Measurements from ENCODE around the gene ZSCAN21. TPM values are rescaled to one million over a fixed set of nuclear protein-coding genes. Genes with fewer than 3 reads are reported as not detected.

ZSCAN21 gene
- total RNA-seq, 1 experiment from 2014 or later = 7.3 TPM

GRCh38 chr7:100015232-100016214 lies 34.1 kb upstream of the ZSCAN21 start, which contains the start of gene ZKSCAN1:
TSS of gene ZKSCAN1 (plus strand) at chr7:100015596. CDS start at chr7:100023507, 7,911 bp downstream.
- BruUV-seq (replicated peaks) = no TSS peak
- Histone ChIP-seq H3K27me3 (ENCODE audit: low read length) (no peaks in the 10 kb centered on the region), H3K4me2 (ENCODE audit: low read length) (peak within 1 kb of the TSS; percentile 98), H3K9me3 (ENCODE audit: low read length) (no peaks in the 10 kb centered on the region), H3K9me2 (replicated peaks; ENCODE audit: low read length) (no peaks in the 10 kb centered on the region), H3K27ac (ENCODE audit: low read length) (peak within 1 kb of the TSS; percentile 41), H4K20me1 (ENCODE audit: low read length) (peaks cover 14% of the 10 kb centered on the region), H2AFZ (ENCODE audit: low read length) (peak within 1 kb of the TSS; percentile 79), H3K4me1 (ENCODE audit: insufficient read depth, low read length) (peaks cover 25% of the 10 kb centered on the region), H3K79me2 (ENCODE audit: low read length) (peaks cover 54% of the 10 kb centered on the region), H3K4me3 (ENCODE audit: low read length) (peak within 1 kb of the TSS; percentile 97), H3K9ac (ENCODE audit: low read length) (peak within 1 kb of the TSS; percentile 97), H3K36me3 (ENCODE audit: low read depth, low read length) (peaks cover 3% of the 10 kb centered on the region; the same call in 1 of the 2 replicates), H3F3A (ENCODE audit: low read length, unreplicated experiment) (no peaks in the 10 kb centered on the region)
- POLR2A ChIA-PET (ENCODE audit: unreplicated experiment) = interaction anchor here (0.6 kb wide), 3 partner anchors 98 to 1388 kb away, joined by 3 to 5 read pairs (median 4); no protein-coding TSS in a partner anchor
- intact Hi-C loops (cut with micrococcal nuclease) = loop anchor here (1.0 kb wide), 1 partner anchor 34 kb away; the partner anchor contains the start of gene ZSCAN21
- CTCF ChIA-PET = interaction anchor here (0.7 kb wide), 1 partner anchor 14 kb away, joined by 8 read pairs; no protein-coding TSS in a partner anchor
- peak; percentile 87 for DNase-seq
- peak; percentile 93 for ATAC-seq
- TF ChIP-seq EZH2 (IDR thresholded peaks at IDR 0.05; ENCODE audit: low read length, unreplicated experiment) (no peak), EZH2phosphoT487 (IDR thresholded peaks at IDR 0.05; ENCODE audit: borderline replicate concordance, low read length) (no peak)
- TF ChIP-seq, protein P1, sequence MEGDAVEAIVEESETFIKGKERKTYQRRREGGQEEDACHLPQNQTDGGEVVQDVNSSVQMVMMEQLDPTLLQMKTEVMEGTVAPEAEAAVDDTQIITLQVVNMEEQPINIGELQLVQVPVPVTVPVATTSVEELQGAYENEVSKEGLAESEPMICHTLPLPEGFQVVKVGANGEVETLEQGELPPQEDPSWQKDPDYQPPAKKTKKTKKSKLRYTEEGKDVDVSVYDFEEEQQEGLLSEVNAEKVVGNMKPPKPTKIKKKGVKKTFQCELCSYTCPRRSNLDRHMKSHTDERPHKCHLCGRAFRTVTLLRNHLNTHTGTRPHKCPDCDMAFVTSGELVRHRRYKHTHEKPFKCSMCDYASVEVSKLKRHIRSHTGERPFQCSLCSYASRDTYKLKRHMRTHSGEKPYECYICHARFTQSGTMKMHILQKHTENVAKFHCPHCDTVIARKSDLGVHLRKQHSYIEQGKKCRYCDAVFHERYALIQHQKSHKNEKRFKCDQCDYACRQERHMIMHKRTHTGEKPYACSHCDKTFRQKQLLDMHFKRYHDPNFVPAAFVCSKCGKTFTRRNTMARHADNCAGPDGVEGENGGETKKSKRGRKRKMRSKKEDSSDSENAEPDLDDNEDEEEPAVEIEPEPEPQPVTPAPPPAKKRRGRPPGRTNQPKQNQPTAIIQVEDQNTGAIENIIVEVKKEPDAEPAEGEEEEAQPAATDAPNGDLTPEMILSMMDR (conservative IDR thresholded peaks at IDR 0.05; ENCODE audit: low read depth, low read length) = no peak

- Histone ChIP-seq H3K9me3 (ENCODE audit: low read length) (no peaks in the 10 kb centered on the region), H3K4me2 (ENCODE audit: low read length) (peak overlapping the region; percentile 98), H3K4me3 (ENCODE audit: low read length) (peak overlapping the region; percentile 97), H3K27me3 (ENCODE audit: low read length) (no peaks in the 10 kb centered on the region), H2AFZ (ENCODE audit: low read length) (peak overlapping the region; percentile 67; the same call in 1 of the 2 replicates), H3K79me2 (ENCODE audit: low read length) (peaks cover 61% of the 10 kb centered on the region), H3K9ac (ENCODE audit: low read length) (peak overlapping the region; percentile 97), H3F3A (ENCODE audit: low read length, unreplicated experiment) (no peaks in the 10 kb centered on the region), H3K27ac (ENCODE audit: low read length) (peak overlapping the region; percentile 41), H3K9me2 (replicated peaks; ENCODE audit: low read length) (no peaks in the 10 kb centered on the region), H3K4me1 (ENCODE audit: insufficient read depth, low read length) (peaks cover 25% of the 10 kb centered on the region), H3K36me3 (ENCODE audit: low read depth, low read length) (peaks cover 3% of the 10 kb centered on the region; the same call in 1 of the 2 replicates), H4K20me1 (ENCODE audit: low read length) (peaks cover 14% of the 10 kb centered on the region)
- TSS peak; percentile 62 for BruUV-seq (replicated peaks)
- DNase-seq (no peak), ATAC-seq (peak; percentile 27)
- TF ChIP-seq, protein P1 (conservative IDR thresholded peaks at IDR 0.05; ENCODE audit: low read depth, low read length) = no peak
- TF ChIP-seq EZH2 (IDR thresholded peaks at IDR 0.05; ENCODE audit: low read length, unreplicated experiment) (no peak), EZH2phosphoT487 (IDR thresholded peaks at IDR 0.05; ENCODE audit: borderline replicate concordance, low read length) (no peak)
- CTCF ChIA-PET = interaction anchor here (0.7 kb wide), 1 partner anchor 135 kb away, joined by 3 read pairs; no protein-coding TSS in a partner anchor
- intact Hi-C loops (cut with micrococcal nuclease) = no loop called here
- POLR2A ChIA-PET (ENCODE audit: unreplicated experiment) = no interaction called here
These were observed 33.2 kb upstream of the ZSCAN21 start for GRCh38 chr7:100016215-100016901.
